ENCODE data around the gene ASTN2. TPM values are rescaled to one million over a fixed set of nuclear protein-coding genes. Genes with fewer than 3 reads are reported as not detected.
A peak's percentile ranks its signal among the peaks of the same experiment; 100 is the strongest.

ASTN2 gene
- total RNA-seq, 6 experiments from 2014 or later: 0.91 to 3.1 (median 2.5) TPM

DNA sequence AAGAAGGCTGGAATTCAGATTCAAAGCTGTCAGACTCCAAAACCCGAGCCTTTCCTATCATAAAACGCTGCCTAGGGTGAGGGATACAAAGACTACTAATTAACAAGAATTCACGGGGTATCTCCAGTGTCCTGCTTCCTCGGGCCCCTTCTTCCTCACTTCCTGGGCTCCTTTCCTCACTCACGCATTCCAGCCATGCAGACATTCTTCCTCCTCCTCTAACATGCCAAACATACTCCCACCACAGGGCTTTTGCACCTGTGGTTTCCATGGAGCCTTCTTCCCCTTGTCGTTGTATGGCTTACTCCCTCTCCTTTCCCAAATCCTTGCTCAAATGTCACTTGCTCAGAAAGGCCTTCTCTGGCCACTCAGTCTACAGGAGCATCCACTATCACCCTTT, 919.1 kb downstream of the ASTN2 start:
- Histone ChIP-seq H3K27me3 (no peaks in the 10 kb centered on the region), H3K27ac (no peak overlapping the region), H3K4me1 (no peaks in the 10 kb centered on the region), H3K9me3 (no peaks in the 10 kb centered on the region), H3K4me3 (no peak overlapping the region), H3K36me3 (no peaks in the 10 kb centered on the region)
- TF ChIP-seq POLR2A (IDR thresholded peaks at IDR 0.05) (no peak), CTCF (IDR thresholded peaks at IDR 0.05) (no peak)
- DNase-seq: no peak
- intact Hi-C loops (cut with DNase I): no loop called here
- no peak for ATAC-seq
- 73% methylated on average over 6 of the region's 6 CpGs for WGBS (ENCODE audit: insufficient coverage, low coverage, low lambda C conversion rate, missing lambda C conversion rate)

GRCh38 chr9:116494815-116495634, 919.8 kb downstream of the ASTN2 start:
- Histone ChIP-seq H3K4me3 (no peak overlapping the region), H3K27ac (no peak overlapping the region), H3K4me1 (no peaks in the 10 kb centered on the region), H3K9me3 (no peaks in the 10 kb centered on the region), H3K36me3 (no peaks in the 10 kb centered on the region), H3K27me3 (no peaks in the 10 kb centered on the region)
- DNase-seq (peak in 2 of 3 donors; percentile 31 to 60), ATAC-seq (peak; percentile 83 to 92 (median 87))
- 37% methylated on average over 5 of the region's 5 CpGs for WGBS (ENCODE audit: insufficient coverage, low coverage, low lambda C conversion rate, missing lambda C conversion rate)
- peak; percentile 68 to 85 (median 80) for TF ChIP-seq CTCF (IDR thresholded peaks at IDR 0.05)
- TF ChIP-seq POLR2A (IDR thresholded peaks at IDR 0.05): no peak
- intact Hi-C loops (cut with DNase I): no loop called here

GRCh38 chr9:116493183-116493860, 921.5 kb downstream of the ASTN2 start:
- H3K27me3 ChIP-seq: no peaks in the 10 kb centered on the region
- H3K4me3 ChIP-seq: no peak overlapping the region
- ATAC-seq (no peak), DNase-seq (no peak)
- no peaks in the 10 kb centered on the region for H3K4me1 ChIP-seq
- no peak overlapping the region for H3K27ac ChIP-seq
- no peaks in the 10 kb centered on the region for H3K36me3 ChIP-seq
- TF ChIP-seq CTCF (IDR thresholded peaks at IDR 0.05) (no peak), POLR2A (IDR thresholded peaks at IDR 0.05) (no peak)
- H3K9me3 ChIP-seq: no peaks in the 10 kb centered on the region
- WGBS (ENCODE audit: insufficient coverage, low coverage, low lambda C conversion rate, missing lambda C conversion rate): 76% methylated on average over 8 of the region's 8 CpGs
- intact Hi-C loops (cut with DNase I): no loop called here

- TF ChIP-seq POLR2A (IDR thresholded peaks at IDR 0.05): no peak
- no peak for TF ChIP-seq CTCF (IDR thresholded peaks at IDR 0.05)
- Histone ChIP-seq H3K27me3 (no peaks in the 10 kb centered on the region), H3K4me1 (no peaks in the 10 kb centered on the region), H3K27ac (no peak overlapping the region), H3K9me3 (no peaks in the 10 kb centered on the region), H3K4me3 (no peak overlapping the region), H3K36me3 (no peaks in the 10 kb centered on the region)
- intact Hi-C loops (cut with DNase I): no loop called here
- ATAC-seq (no peak), DNase-seq (no peak)
These were observed 923.2 kb downstream of the ASTN2 start for GRCh38 chr9:116491659-116492058.

Measured in right lobe of liver (tissue), 6 donors.